Vagina (tissue), 2 donors: ENCODE results near the gene COBL.

Experiments used
- POLR2A ChIP-seq, 2 donors: fragments of 450-650 bp; IDR thresholded peaks; one replicate each; pipeline ENCODE4 v1.6.1; 2017; ENCODE audit warnings: antibody characterized with exemption in 2 of 2, mild to moderate bottlenecking in 2 of 2, moderate library complexity in 2 of 2
- POLR2AphosphoS5 ChIP-seq, 2 donors: sonication (generic); formaldehyde crosslinking; IDR thresholded peaks; one replicate each; pipeline ENCODE4 v1.9.0; 2017; ENCODE audit warnings: antibody characterized with exemption in 2 of 2, mild to moderate bottlenecking in 2 of 2, low read depth in 1 of 2; ENCODE audit not compliant: insufficient read depth in 1 of 2
- TF ChIP-seq, protein P1 (sequence below), 3 experiments: fragments of 450-650 bp in 2 of 3; fragments of 200-600 bp in 1 of 3; sonication (generic) in 1 of 3; IDR thresholded peaks; one replicate each; pipeline ENCODE4 v1.5.1; 2017 to 2019; ENCODE audit warnings: antibody characterized with exemption in 3 of 3, mild to moderate bottlenecking in 2 of 3, moderate library complexity in 2 of 3

DNA sequence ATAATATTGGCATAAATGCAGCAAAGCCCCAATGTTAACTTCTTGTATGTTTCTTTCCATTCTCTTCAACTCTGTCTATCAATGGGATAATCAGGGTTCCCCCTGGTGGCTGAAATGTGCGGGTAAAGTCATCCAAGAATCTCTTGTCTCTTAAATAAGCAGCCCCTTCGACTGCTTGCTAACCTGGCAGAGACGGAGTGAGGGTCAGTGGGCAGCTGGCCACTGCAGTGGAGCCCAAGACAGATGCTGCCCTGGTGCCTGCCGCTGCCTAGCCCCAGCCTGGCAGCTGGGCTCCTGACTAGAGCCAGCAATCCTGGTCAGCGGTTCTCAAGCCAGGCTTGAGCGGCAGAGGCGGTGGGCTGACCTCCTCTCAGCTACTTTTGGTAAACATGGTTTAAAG lies 248.9 kb downstream of the COBL start:
- TF ChIP-seq POLR2A (IDR thresholded peaks at IDR 0.05) (no peak), POLR2AphosphoS5 (IDR thresholded peaks at IDR 0.05; ENCODE audit: insufficient read depth in 1 of 2, low read depth in 1 of 2) (no peak)
- TF ChIP-seq, protein P1, sequence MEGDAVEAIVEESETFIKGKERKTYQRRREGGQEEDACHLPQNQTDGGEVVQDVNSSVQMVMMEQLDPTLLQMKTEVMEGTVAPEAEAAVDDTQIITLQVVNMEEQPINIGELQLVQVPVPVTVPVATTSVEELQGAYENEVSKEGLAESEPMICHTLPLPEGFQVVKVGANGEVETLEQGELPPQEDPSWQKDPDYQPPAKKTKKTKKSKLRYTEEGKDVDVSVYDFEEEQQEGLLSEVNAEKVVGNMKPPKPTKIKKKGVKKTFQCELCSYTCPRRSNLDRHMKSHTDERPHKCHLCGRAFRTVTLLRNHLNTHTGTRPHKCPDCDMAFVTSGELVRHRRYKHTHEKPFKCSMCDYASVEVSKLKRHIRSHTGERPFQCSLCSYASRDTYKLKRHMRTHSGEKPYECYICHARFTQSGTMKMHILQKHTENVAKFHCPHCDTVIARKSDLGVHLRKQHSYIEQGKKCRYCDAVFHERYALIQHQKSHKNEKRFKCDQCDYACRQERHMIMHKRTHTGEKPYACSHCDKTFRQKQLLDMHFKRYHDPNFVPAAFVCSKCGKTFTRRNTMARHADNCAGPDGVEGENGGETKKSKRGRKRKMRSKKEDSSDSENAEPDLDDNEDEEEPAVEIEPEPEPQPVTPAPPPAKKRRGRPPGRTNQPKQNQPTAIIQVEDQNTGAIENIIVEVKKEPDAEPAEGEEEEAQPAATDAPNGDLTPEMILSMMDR (IDR thresholded peaks at IDR 0.05) = peak; percentile 19 to 69 (median 66)
